ENCODE results near the gene KLK3.

DNA sequence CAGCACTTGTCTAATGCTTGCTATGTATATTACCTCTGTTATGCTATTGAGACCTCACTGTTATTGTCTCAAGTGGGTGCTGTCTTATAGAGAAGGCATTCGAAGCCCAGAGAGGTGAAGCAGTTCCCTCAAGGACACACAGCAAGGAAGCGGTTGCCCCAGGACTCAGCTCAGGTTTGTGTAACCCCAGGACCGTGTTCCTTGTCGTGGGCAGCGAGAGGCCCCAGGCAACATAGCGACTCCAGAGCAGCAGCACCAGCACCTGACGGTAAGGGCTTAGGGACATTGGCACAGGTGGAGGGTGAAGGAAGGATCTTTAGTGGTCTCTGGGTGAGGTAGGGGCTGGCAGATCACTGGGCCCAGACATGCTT is 23.7 kb upstream of the KLK3 start:
- TF ChIP-seq POLR2A (IDR thresholded peaks at IDR 0.05), result no peak
- TF ChIP-seq, protein P1, sequence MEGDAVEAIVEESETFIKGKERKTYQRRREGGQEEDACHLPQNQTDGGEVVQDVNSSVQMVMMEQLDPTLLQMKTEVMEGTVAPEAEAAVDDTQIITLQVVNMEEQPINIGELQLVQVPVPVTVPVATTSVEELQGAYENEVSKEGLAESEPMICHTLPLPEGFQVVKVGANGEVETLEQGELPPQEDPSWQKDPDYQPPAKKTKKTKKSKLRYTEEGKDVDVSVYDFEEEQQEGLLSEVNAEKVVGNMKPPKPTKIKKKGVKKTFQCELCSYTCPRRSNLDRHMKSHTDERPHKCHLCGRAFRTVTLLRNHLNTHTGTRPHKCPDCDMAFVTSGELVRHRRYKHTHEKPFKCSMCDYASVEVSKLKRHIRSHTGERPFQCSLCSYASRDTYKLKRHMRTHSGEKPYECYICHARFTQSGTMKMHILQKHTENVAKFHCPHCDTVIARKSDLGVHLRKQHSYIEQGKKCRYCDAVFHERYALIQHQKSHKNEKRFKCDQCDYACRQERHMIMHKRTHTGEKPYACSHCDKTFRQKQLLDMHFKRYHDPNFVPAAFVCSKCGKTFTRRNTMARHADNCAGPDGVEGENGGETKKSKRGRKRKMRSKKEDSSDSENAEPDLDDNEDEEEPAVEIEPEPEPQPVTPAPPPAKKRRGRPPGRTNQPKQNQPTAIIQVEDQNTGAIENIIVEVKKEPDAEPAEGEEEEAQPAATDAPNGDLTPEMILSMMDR (IDR thresholded peaks at IDR 0.05 in 4 of 5, conservative IDR thresholded peaks at IDR 0.05 in 1 of 5), result no peak
